Loucy (cell line): ENCODE data around the gene GABRG3.

Experiments used
- H2AFZ ChIP-seq: fragments of 200-600 bp; sonication (generic); 2 replicates; pipeline ENCODE4 v1.6.0; 2016; ENCODE audit warnings: antibody characterized with exemption, mild to moderate bottlenecking, low read length, moderate library complexity
- H3F3A ChIP-seq: fragments of 200-600 bp; 2 replicates; pipeline ENCODE4 v1.6.0; 2016; ENCODE audit warnings: antibody characterized with exemption, low read depth, mild to moderate bottlenecking
- H3K27me3 ChIP-seq: fragments of 200-600 bp; sonication (generic); 2 replicates; pipeline ENCODE4 v1.6.1; 2014; ENCODE audit warnings: low read length, mild to moderate bottlenecking; ENCODE audit not compliant: insufficient read depth, poor library complexity, severe bottlenecking
- H3K36me3 ChIP-seq: fragments of 200-600 bp; sonication (generic); 2 replicates; pipeline ENCODE4 v1.6.1; 2016; ENCODE audit warnings: low read length; ENCODE audit not compliant: insufficient read depth
- H3K4me1 ChIP-seq: fragments of 200-600 bp; sonication (generic); 2 replicates; pipeline ENCODE4 v1.5.1; 2014; ENCODE audit warnings: low read length, mild to moderate bottlenecking; ENCODE audit not compliant: insufficient read depth, poor library complexity, severe bottlenecking
- H3K4me2 ChIP-seq: fragments of 200-600 bp; sonication (generic); 2 replicates; pipeline ENCODE4 v1.6.0; 2014; ENCODE audit warnings: antibody characterized with exemption, low read length, low read depth, mild to moderate bottlenecking; ENCODE audit not compliant: poor library complexity, severe bottlenecking
- H3K4me3 ChIP-seq: fragments of 200-600 bp; sonication (generic); 2 replicates; pipeline ENCODE4 v1.5.1; 2014; ENCODE audit warnings: low read length, mild to moderate bottlenecking, mixed read lengths; ENCODE audit not compliant: poor library complexity, severe bottlenecking
- H3K79me2 ChIP-seq: fragments of 200-600 bp; sonication (generic); 2 replicates; pipeline ENCODE4 v1.6.1; 2014; ENCODE audit warnings: low read length; ENCODE audit not compliant: insufficient read depth
- H3K9ac ChIP-seq: fragments of 200-600 bp; sonication (generic); 2 replicates; pipeline ENCODE4 v1.6.0; 2014; ENCODE audit warnings: mild to moderate bottlenecking, low read depth, low read length, moderate library complexity; ENCODE audit not compliant: poor library complexity, severe bottlenecking
- H3K9me2 ChIP-seq: fragments of 200-600 bp; sonication (generic); replicated peaks from 2 replicates; pipeline ENCODE4 v1.6.1; 2016; ENCODE audit warnings: low read depth, low read length, mixed read lengths
- H3K9me3 ChIP-seq: fragments of 200-600 bp; sonication (generic); 2 replicates; pipeline ENCODE4 v1.6.1; 2014; ENCODE audit warnings: mild to moderate bottlenecking, antibody characterized with exemption, low read length, low read depth; ENCODE audit not compliant: insufficient read depth
- H4K20me1 ChIP-seq: fragments of 200-600 bp; sonication (generic); 2 replicates; pipeline ENCODE4 v1.6.0; 2014; ENCODE audit warnings: antibody characterized with exemption, low read length, mild to moderate bottlenecking; ENCODE audit not compliant: insufficient read depth, poor library complexity, severe bottlenecking
- CTCF ChIP-seq: fragments of 200-600 bp; sonication (generic); conservative IDR thresholded peaks from 2 replicates; pipeline ENCODE4 v1.5.1; 2014; ENCODE audit warnings: mild to moderate bottlenecking, antibody characterized with exemption, low read length
- EZH2phosphoT487 ChIP-seq: fragments of 200-600 bp; IDR thresholded peaks from 2 replicates; pipeline ENCODE4 v1.6.1; 2018; ENCODE audit warnings: antibody characterized with exemption, mild to moderate bottlenecking, moderate library complexity, borderline replicate concordance

The GABRG3 gene

GRCh38 chr15:27235681-27236080, 264.7 kb downstream of the GABRG3 start:
- Histone ChIP-seq H3K4me3 (no peak overlapping the region), H3K9me3 (no peaks in the 10 kb centered on the region; the same call in 1 of the 2 replicates), H3K36me3 (no peaks in the 10 kb centered on the region), H3K4me1 (no peaks in the 10 kb centered on the region), H3K79me2 (no peaks in the 10 kb centered on the region), H3K4me2 (no peak overlapping the region), H3F3A (no peaks in the 10 kb centered on the region), H3K27me3 (no peaks in the 10 kb centered on the region), H3K9me2 (no peaks in the 10 kb centered on the region), H2AFZ (no peak overlapping the region), H4K20me1 (no peaks in the 10 kb centered on the region), H3K9ac (no peak overlapping the region)
- TF ChIP-seq EZH2phosphoT487 (no peak), CTCF (no peak)

DNA sequence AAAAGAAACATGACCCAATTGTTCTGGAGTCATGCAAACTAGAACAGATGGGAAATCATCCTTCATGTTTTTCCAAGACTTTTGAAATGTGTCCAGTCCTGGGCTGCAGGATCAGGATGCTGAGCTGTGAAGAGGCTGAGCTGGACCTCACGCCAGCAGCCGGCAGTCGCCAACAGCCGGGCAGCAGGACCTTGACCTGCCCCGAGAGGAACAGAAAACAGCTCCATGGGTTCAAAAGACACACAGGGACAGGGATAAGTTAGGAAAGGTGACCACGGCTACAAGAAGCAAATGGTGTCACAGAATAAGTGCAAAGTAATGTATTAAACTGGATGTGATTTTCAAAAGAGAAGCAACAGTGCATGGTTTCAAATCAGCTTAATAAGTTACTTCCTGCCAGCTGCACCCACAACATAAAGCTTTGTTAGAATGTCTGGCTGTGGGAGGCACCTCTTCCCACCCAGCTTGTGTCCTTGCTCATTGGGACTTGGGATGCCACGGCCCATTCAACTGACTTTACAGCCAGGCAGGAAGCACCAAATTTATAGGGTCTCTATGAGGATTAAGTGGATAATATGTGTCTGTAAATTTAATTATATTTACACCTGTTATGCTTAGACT, 266.4 kb downstream of the GABRG3 start:
- H3K4me3 ChIP-seq = no peak overlapping the region
- H3K4me2 ChIP-seq = no peak overlapping the region
- H3K9ac ChIP-seq = no peak overlapping the region
- no peaks in the 10 kb centered on the region for H3K36me3 ChIP-seq
- H3K27me3 ChIP-seq = no peaks in the 10 kb centered on the region
- no peaks in the 10 kb centered on the region for H3K79me2 ChIP-seq
- no peak overlapping the region for H2AFZ ChIP-seq
- no peaks in the 10 kb centered on the region for H3F3A ChIP-seq
- H3K9me2 ChIP-seq = no peaks in the 10 kb centered on the region
- TF ChIP-seq EZH2phosphoT487 = no peak
- TF ChIP-seq CTCF = no peak
- H3K4me1 ChIP-seq = no peaks in the 10 kb centered on the region
- no peaks in the 10 kb centered on the region for H4K20me1 ChIP-seq
- no peaks in the 10 kb centered on the region; the same call in 1 of the 2 replicates for H3K9me3 ChIP-seq

GRCh38 chr15:27238209-27238608, 267.2 kb downstream of the GABRG3 start:
- H3K4me3 ChIP-seq = no peak overlapping the region
- H3K9me2 ChIP-seq = no peaks in the 10 kb centered on the region
- H3K9ac ChIP-seq = no peak overlapping the region
- H3K4me2 ChIP-seq = no peak overlapping the region
- H3F3A ChIP-seq = no peaks in the 10 kb centered on the region
- H3K27me3 ChIP-seq = no peaks in the 10 kb centered on the region
- H3K79me2 ChIP-seq = no peaks in the 10 kb centered on the region
- no peak for TF ChIP-seq CTCF
- no peak for TF ChIP-seq EZH2phosphoT487
- no peaks in the 10 kb centered on the region for H3K36me3 ChIP-seq
- H2AFZ ChIP-seq = no peak overlapping the region
- H3K9me3 ChIP-seq = no peaks in the 10 kb centered on the region; the same call in 1 of the 2 replicates
- no peaks in the 10 kb centered on the region for H3K4me1 ChIP-seq
- H4K20me1 ChIP-seq = no peaks in the 10 kb centered on the region
